Left forelimb (tissue), 1 donor: ENCODE results near the gene NFIA.
"Not testable (repeated sequence)": the region's sequence is repeated elsewhere in the genome, so short reads cannot be mapped to it uniquely, and the experiment has no call there.

ENCODE experiments used
- DNase-seq: peaks from one replicate; pipeline ENCODE4 v3.0.0-alpha.2; 2018; ENCODE audit warnings: low spot score

NFIA gene

GRCh38 chr1:61273167-61273705, 190.9 kb downstream of the NFIA start:
- DNase-seq = no peak

- no peak for DNase-seq
Measured at GRCh38 chr1:61273861-61274260, 191.5 kb downstream of the NFIA start.

GRCh38 chr1:61274939-61275338, 192.6 kb downstream of the NFIA start:
- DNase-seq = no peak

GRCh38 chr1:61276246-61276645, 193.9 kb downstream of the NFIA start:
- no peak for DNase-seq

GRCh38 chr1:61277121-61277690, 194.8 kb downstream of the NFIA start:
- no peak for DNase-seq

- not testable (repeated sequence) for DNase-seq
Measured at GRCh38 chr1:61278503-61278902, 196.1 kb downstream of the NFIA start.

DNA sequence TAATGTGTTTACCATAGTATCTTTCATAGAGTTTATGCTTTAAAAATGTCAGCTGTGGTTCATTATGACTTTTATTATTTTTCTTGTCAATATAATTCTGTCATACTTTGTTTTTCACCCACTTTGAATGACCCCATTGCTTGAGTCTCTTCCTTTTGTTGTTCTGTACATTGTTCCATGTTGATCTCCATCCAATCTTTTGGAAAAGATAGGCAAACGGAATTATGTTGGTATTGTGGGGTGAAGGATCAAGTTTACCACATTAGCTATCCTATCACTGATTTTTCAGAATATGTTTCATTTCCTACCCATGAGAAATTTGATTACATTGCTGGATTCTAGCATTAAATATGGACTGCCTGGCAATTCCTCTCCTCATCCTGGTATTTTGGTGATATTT, 196.6 kb downstream of the NFIA start:
- DNase-seq = no peak

GRCh38 chr1:61279570-61279969, 197.2 kb downstream of the NFIA start:
- DNase-seq = no peak

DNA sequence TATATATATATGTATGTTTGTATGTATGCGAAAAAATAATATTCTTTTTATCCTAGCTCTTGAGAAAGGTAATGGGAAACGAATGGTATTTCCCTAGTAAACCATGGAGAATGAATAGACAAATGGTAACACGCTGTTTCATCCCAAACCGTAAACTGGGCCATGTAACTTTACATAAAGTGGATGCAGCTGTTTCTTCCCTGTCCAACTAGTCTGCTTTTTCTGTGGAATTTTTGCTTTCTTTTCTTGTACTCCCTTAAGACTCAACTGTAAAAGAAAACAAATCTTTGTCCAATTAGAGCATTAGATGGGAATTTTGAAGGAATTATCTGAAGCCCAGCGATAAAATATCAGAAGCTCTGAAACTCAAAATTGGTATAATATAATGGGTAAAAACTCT, 198.1 kb downstream of the NFIA start:
- DNase-seq = no peak

- no peak for DNase-seq
Measured at GRCh38 chr1:61282387-61282786, 200.0 kb downstream of the NFIA start.

- no peak for DNase-seq
Measured at GRCh38 chr1:61284248-61284854, 202.0 kb downstream of the NFIA start.

DNA sequence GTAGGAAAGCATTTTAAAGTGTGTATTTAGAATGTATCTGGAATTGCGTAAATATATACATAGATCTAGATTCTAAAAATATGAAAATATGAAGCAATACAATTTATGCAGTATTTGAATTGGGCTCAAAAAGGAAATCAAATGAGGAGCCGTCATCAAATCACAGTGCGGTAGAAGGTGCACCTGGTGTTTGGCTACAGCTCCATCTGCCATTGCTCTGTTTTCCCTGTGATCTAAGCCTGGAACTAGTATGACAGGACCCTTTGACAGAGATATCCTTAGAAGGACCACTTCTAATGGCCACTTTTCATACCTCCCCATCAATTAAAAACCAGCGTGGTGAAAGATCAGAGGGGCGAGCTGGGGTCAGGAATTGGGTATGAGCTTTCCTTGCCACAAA, 202.6 kb downstream of the NFIA start:
- DNase-seq = no peak

DNA sequence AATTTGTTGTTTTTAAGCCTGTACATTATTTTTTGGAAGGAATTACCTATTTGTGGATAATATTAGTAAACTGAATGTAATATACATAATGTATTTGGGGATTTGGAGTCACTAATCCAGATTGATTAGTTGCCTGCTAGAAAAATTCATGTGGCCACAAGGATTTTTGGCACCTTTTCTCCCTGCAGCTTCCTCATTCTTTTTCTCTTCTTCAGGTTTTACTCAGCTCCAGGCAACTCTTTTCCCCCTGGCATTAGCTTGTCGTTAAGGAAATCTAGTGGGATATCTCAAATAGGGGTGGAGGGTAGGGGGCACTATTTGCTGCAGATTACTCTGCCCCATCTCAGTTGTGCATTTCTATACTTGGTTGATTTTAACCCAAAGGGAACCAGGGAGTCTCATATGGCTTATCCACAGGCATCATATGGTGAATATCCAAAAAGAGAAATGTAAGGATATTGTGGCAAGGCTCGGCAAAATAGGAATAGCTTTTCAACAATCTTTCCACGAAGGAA, 203.1 kb downstream of the NFIA start:
- DNase-seq = no peak

- no peak for DNase-seq
Measured at GRCh38 chr1:61287014-61287413, 204.7 kb downstream of the NFIA start.

DNA sequence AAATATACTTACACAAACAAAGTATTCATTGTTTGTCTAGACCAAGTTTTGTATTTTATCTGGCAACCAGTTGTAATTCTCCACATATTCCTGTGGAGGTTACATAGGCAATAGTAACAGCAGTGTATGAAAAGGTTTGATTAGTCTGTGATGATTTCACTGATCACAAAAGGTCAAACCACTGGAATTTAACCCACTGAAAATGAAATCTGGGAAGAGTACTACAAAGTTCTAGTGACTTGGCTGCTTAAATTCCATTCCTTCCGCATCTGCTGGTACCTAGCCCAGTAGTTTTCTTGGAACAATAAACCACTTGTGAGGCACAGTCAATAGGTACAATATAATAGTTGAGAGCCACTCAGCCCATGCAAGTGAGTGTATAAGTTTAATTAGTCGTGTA, 205.4 kb downstream of the NFIA start:
- DNase-seq = no peak

GRCh38 chr1:61289232-61290098, 207.1 kb downstream of the NFIA start:
- DNase-seq = no peak

GRCh38 chr1:61290525-61290924, 208.2 kb downstream of the NFIA start:
- DNase-seq = no peak

GRCh38 chr1:61293197-61293596, 210.8 kb downstream of the NFIA start:
- DNase-seq = no peak

GRCh38 chr1:61293986-61294504, 211.7 kb downstream of the NFIA start:
- no peak for DNase-seq

- DNase-seq = no peak
Measured at GRCh38 chr1:61294930-61295329, 212.6 kb downstream of the NFIA start.

- no peak for DNase-seq
Measured at GRCh38 chr1:61295818-61296537, 213.6 kb downstream of the NFIA start.

DNA sequence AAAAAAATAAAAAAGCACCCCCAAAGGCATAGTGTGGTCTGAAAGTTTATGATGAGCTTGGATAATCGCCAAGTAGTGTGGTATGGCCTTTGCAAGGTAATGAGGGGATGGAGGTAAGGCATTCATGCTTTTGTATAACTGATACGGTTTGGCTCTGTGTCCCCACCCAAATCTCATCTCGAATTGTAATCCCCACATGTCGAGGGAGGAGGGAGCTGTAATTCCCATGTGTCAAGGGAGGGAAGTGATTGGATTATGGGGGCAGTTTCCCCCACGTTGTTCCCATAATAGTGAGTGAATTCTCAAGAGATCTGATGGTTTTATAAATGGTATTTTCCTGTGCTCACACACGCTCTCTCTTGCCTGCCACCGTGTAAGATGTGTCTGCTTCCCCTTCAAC, 215.5 kb downstream of the NFIA start:
- DNase-seq = no peak
